ENCODE results near the gene RBP4.

GRCh38 chr10:93553482-93554315 lies 47.3 kb downstream of the RBP4 start:
- TF ChIP-seq, protein P1, sequence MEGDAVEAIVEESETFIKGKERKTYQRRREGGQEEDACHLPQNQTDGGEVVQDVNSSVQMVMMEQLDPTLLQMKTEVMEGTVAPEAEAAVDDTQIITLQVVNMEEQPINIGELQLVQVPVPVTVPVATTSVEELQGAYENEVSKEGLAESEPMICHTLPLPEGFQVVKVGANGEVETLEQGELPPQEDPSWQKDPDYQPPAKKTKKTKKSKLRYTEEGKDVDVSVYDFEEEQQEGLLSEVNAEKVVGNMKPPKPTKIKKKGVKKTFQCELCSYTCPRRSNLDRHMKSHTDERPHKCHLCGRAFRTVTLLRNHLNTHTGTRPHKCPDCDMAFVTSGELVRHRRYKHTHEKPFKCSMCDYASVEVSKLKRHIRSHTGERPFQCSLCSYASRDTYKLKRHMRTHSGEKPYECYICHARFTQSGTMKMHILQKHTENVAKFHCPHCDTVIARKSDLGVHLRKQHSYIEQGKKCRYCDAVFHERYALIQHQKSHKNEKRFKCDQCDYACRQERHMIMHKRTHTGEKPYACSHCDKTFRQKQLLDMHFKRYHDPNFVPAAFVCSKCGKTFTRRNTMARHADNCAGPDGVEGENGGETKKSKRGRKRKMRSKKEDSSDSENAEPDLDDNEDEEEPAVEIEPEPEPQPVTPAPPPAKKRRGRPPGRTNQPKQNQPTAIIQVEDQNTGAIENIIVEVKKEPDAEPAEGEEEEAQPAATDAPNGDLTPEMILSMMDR (IDR thresholded peaks at IDR 0.05), result no peak
- no peak for TF ChIP-seq POLR2A (IDR thresholded peaks at IDR 0.05)
